ENCODE results near the gene ARHGAP42. TPM values are rescaled to one million over a fixed set of nuclear protein-coding genes. Genes with fewer than 3 reads are reported as not detected.

ARHGAP42 gene
- total and polyA plus RNA-seq, 12 donors = 2.5 to 25.0 (median 11.5) TPM

GRCh38 chr11:100801225-100801999 is 114.3 kb downstream of the ARHGAP42 start:
- Histone ChIP-seq H3K4me3 (no peak overlapping the region), H3K36me3 (replicated peaks in 1 of 2) (no peaks in the 10 kb centered on the region), H3K4me1 (replicated peaks in 1 of 2) (no peaks in the 10 kb centered on the region), H3K27ac (no peak overlapping the region), H3K9me3 (replicated peaks in 1 of 3) (no peaks in the 10 kb centered on the region), H3K27me3 (no peaks in the 10 kb centered on the region)
- 92 to 96% (median 94%) methylated on average over 3 of the region's 3 CpGs for WGBS, 4 donors
- DNase-seq = no peak
- intact Hi-C loops (cut with DNase I) = no loop called here
- TF ChIP-seq, protein P1, sequence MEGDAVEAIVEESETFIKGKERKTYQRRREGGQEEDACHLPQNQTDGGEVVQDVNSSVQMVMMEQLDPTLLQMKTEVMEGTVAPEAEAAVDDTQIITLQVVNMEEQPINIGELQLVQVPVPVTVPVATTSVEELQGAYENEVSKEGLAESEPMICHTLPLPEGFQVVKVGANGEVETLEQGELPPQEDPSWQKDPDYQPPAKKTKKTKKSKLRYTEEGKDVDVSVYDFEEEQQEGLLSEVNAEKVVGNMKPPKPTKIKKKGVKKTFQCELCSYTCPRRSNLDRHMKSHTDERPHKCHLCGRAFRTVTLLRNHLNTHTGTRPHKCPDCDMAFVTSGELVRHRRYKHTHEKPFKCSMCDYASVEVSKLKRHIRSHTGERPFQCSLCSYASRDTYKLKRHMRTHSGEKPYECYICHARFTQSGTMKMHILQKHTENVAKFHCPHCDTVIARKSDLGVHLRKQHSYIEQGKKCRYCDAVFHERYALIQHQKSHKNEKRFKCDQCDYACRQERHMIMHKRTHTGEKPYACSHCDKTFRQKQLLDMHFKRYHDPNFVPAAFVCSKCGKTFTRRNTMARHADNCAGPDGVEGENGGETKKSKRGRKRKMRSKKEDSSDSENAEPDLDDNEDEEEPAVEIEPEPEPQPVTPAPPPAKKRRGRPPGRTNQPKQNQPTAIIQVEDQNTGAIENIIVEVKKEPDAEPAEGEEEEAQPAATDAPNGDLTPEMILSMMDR (IDR thresholded peaks at IDR 0.05) = no peak
- TF ChIP-seq POLR2A (IDR thresholded peaks at IDR 0.05) = no peak

GRCh38 chr11:100805506-100806199 is 118.6 kb downstream of the ARHGAP42 start:
- DNase-seq = peak in 2 of 7 donors; percentile 28 to 36
- no peaks in the 10 kb centered on the region for H3K27me3 ChIP-seq
- no peaks in the 10 kb centered on the region for H3K36me3 ChIP-seq (replicated peaks in 1 of 2)
- TF ChIP-seq, protein P1 (IDR thresholded peaks at IDR 0.05) = no peak
- no peak for TF ChIP-seq POLR2A (IDR thresholded peaks at IDR 0.05)
- peaks cover 4 to 19% of the 10 kb centered on the region in 2 donors for H3K4me1 ChIP-seq (replicated peaks in 1 of 2)
- 90 to 100% (median 94%) methylated on average over 1 of the region's 1 CpG for WGBS, 4 donors
- H3K27ac ChIP-seq = no peak overlapping the region
- H3K9me3 ChIP-seq (replicated peaks in 1 of 3) = no peaks in the 10 kb centered on the region
- intact Hi-C loops (cut with DNase I) = no loop called here
- H3K4me3 ChIP-seq = no peak overlapping the region

DNA sequence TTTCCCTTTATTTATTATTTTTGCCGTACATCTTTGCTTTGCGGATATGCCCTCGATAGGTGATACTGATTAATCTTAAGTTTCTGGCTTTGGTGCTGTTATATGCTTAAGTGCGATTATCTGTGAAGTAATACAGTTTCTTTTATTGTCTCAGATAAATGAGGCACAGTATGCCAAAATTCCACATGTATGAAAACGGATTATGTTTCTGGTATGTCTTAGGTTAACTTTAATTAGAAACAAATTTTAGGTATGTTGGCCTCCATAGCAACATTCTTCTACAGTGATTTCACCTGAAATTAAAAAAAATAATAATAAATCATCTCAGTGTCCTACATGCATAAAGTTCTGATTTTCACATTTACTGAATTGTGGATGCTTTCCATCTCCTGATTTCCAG is 119.2 kb downstream of the ARHGAP42 start:
- Histone ChIP-seq H3K27ac (no peak overlapping the region), H3K9me3 (replicated peaks in 1 of 3) (no peaks in the 10 kb centered on the region), H3K4me1 (replicated peaks in 1 of 2) (peaks cover 4 to 19% of the 10 kb centered on the region in 2 donors), H3K4me3 (no peak overlapping the region), H3K27me3 (no peaks in the 10 kb centered on the region), H3K36me3 (replicated peaks in 1 of 2) (no peaks in the 10 kb centered on the region)
- no peak for DNase-seq
- intact Hi-C loops (cut with DNase I) = no loop called here
- TF ChIP-seq, protein P1 (IDR thresholded peaks at IDR 0.05) = no peak
- TF ChIP-seq POLR2A (IDR thresholded peaks at IDR 0.05) = no peak
- 84 to 97% (median 90%) methylated on average over 5 of the region's 5 CpGs for WGBS, 4 donors

DNA sequence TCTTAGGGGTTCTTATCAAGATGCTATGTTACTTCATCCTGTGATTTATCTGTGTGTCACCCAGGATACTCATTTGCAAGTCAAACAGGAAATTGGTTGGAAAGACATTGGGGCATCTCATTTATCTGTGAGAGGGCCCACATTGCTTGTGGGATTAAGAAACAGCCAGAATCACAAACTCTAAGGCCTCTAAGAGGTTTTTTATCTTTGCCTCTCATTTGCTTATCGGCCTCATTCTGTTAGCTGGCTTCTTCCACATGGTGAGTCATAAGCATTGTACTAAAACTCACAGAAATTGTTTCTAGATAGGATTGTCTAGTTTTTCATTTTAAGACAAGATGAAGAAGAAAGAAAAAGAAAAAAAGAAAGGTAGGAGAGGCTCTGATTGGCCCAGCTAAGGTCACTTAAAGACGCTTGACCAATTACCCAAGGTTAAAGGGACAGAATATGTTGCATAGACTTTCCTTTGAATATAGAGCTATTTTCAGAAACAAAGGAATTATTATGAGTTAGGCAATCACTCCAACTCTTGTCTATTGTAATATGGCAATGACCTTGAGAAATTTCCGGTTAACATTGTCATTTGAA is 121.9 kb downstream of the ARHGAP42 start:
- no peaks in the 10 kb centered on the region for H3K9me3 ChIP-seq (replicated peaks in 1 of 3)
- intact Hi-C loops (cut with DNase I) = no loop called here
- H3K36me3 ChIP-seq (replicated peaks in 1 of 2) = no peaks in the 10 kb centered on the region
- H3K27ac ChIP-seq = peak overlapping the region; percentile 20 to 63 (median 51)
- peaks cover 4 to 19% of the 10 kb centered on the region in 2 donors for H3K4me1 ChIP-seq (replicated peaks in 1 of 2)
- 36 to 46% (median 39%) methylated on average over 3 of the region's 3 CpGs for WGBS, 4 donors
- H3K4me3 ChIP-seq = no peak overlapping the region
- no peak for TF ChIP-seq POLR2A (IDR thresholded peaks at IDR 0.05)
- TF ChIP-seq, protein P1 (IDR thresholded peaks at IDR 0.05) = no peak
- no peaks in the 10 kb centered on the region for H3K27me3 ChIP-seq
- DNase-seq = peak in 3 of 7 donors; percentile 28 to 45 (median 33)

Measured in adrenal gland (tissue), 12 donors.